VCaP (cell line): ENCODE results near the gene ORM1.

Experiments used
- H3K27ac ChIP-seq: fragments of 450-650 bp; 2 replicates; pipeline ENCODE4 v1.5.1; 2017
- TF ChIP-seq, protein P1 (sequence below): fragments of 450-650 bp; conservative IDR thresholded peaks from 2 replicates; pipeline ENCODE4 v1.5.1; 2017; ENCODE audit warnings: mild to moderate bottlenecking, moderate library complexity

ORM1 gene

DNA sequence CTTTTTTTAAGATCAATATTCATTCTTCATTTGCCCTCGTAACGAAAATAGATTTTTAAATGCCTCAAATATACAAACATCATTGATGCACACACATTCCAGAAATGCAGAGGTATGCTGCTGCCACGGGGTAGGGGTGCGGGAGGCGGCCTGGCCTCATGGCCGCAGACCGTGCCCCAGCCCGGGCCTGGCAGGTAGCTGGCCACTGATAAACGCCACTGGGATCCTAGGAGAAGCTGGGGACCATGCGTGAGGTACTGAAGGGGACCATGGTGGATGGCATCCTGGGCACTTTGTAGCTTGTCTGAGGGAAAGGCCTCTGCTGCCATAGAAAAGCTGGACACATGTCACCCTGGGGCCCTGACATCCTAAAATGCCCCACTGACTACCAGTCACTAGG lies 13.3 kb downstream of the ORM1 start:
- H3K27ac ChIP-seq, result no peak overlapping the region
- TF ChIP-seq, protein P1, sequence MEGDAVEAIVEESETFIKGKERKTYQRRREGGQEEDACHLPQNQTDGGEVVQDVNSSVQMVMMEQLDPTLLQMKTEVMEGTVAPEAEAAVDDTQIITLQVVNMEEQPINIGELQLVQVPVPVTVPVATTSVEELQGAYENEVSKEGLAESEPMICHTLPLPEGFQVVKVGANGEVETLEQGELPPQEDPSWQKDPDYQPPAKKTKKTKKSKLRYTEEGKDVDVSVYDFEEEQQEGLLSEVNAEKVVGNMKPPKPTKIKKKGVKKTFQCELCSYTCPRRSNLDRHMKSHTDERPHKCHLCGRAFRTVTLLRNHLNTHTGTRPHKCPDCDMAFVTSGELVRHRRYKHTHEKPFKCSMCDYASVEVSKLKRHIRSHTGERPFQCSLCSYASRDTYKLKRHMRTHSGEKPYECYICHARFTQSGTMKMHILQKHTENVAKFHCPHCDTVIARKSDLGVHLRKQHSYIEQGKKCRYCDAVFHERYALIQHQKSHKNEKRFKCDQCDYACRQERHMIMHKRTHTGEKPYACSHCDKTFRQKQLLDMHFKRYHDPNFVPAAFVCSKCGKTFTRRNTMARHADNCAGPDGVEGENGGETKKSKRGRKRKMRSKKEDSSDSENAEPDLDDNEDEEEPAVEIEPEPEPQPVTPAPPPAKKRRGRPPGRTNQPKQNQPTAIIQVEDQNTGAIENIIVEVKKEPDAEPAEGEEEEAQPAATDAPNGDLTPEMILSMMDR, result no peak

DNA sequence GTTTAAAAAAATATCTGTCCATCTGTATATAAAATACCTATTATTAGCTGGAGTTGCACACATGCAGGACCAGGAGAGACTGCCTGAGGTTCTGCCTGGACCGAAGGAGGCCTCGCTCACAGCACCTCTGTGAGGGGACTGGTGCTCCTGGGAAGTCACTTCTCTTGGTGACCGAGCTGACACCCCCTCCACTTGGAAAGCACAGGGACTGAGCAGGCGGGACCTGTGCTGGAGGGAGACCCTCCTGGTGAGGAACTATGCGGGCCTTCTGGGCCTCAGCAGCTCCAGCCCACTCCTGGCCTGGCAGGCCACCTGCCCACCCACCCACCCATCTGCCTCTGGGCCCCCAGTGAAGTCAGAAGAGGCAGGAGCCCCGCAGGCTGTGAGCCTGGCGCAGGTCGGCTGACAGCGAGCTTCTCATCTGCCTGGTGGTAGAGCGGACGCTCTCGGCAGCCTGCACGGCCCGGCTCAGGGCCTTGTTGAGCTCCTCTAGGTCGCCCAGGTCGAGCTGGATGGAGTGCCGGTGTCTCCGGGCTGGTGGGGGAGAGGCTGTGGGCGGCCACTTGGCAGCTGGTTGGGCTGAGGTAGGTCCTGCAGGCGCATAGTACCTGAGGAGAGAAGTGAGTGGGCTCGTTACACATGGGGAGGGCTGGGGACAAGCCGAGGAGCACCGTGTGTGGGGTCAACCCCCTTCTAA lies 13.9 kb downstream of the ORM1 start:
- TF ChIP-seq, protein P1, result no peak
- H3K27ac ChIP-seq, result no peak overlapping the region

DNA sequence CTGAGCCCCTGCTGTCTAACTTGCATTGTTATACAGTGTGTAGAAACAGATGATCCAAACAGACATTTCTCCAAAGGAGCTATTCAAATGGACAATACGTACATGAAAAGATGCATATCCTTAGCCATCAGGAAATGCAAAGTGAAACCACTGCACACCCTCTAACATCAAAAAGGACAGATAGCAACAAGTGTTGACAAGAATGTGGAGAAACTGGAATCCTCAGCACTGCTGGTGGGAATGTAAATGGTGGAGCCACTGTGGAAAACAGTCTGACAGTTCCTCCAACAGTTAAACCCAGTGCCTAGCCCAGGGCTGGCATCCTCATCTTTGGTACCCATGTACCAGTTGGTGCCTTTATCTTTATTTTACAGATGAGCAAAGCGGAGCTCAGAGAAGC lies 15.3 kb downstream of the ORM1 start:
- TF ChIP-seq, protein P1, result no peak

DNA sequence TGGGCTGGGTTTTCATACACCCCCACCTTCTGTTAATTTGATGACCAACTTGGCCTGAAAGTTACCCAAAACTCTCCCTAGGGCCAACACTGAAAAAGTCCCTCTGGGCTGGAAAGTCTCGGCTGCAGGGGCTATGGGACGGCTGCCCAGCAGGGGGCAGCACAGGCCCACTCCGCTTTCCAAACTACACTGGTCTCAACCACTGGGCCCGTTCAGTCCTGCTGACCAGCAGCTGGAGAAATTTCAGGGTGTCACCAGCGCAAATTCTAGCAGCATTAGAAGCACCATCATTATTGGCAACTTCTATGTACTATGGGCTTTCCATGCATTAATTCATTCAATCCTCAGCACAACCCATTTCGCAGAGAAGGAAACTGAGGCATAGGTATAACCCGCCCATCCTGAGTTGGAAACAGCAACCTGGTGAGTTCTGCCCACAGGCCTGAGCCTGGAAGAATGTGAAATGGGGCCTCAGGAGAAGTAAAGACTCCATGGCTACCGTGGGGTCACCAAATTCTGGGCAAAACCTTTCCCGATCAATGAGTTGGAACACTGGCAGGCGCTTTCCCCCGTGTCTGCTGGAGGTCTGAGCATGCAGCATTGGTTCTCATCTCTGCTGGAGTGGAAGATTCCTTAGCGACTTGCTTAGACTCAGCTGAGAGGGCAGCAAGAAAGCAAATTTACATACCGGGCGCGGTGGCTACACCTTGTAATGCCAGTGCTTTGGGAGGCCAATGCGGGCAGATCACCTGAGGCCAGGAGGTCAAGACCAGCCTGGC lies 16.4 kb downstream of the ORM1 start:
- TF ChIP-seq, protein P1, result peak; percentile 88
- H3K27ac ChIP-seq, result no peak overlapping the region

More for the DNA sequence above, 15.3 kb downstream of the ORM1 start:
- H3K27ac ChIP-seq, result no peak overlapping the region

DNA sequence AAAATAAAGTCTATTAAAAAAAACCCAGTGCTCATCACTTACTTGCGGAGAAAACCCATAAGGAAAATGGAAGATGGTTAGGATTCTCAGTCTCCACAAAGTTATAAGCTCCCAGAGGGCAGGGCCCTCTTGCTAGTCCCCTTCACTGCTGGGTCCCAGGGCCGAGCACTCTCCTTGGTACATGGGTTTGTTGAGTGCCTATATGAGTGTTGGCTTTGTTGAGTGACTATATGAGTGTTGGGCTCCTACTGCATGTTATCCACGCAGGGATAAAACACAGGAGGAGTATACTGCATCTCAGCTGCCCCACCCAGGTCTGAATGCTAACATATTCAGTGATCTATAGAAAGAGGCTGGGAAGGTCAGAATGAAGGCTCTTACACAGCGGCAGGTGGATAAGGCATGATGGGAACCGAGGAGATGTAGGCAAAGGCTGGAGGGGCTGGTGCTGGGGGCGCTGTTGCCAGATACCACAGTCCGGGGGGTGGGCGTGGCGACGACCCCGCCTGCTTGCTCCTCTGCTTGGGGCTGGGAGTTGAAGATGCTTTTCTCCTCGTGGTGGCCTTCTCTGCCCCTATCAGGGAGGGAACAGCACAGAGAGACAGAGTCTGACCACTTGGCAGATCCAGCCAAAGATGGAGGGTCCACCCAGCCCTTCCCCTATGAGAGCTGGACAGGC lies 18.4 kb downstream of the ORM1 start:
- H3K27ac ChIP-seq, result no peak overlapping the region
- TF ChIP-seq, protein P1, result no peak

DNA sequence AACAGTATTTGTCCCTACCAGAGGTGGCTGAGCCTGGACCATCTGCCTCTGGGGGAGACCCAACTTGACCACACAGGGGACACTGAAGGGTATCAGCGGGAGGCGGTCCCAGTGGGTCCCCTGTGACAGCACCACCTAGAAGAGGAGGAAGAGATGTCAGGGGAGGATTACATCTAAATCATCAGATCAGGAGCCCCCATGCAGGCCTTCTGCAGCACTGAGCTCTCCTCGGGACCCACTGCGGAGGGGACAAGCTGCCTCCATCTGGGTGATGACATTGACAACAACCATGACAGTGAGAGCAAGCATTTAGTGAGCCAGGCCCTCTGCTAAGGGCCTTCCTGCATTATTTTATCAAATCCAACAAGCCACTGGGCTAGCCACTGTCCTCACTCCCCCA lies 19.1 kb downstream of the ORM1 start:
- H3K27ac ChIP-seq, result no peak overlapping the region
- TF ChIP-seq, protein P1, result no peak

DNA sequence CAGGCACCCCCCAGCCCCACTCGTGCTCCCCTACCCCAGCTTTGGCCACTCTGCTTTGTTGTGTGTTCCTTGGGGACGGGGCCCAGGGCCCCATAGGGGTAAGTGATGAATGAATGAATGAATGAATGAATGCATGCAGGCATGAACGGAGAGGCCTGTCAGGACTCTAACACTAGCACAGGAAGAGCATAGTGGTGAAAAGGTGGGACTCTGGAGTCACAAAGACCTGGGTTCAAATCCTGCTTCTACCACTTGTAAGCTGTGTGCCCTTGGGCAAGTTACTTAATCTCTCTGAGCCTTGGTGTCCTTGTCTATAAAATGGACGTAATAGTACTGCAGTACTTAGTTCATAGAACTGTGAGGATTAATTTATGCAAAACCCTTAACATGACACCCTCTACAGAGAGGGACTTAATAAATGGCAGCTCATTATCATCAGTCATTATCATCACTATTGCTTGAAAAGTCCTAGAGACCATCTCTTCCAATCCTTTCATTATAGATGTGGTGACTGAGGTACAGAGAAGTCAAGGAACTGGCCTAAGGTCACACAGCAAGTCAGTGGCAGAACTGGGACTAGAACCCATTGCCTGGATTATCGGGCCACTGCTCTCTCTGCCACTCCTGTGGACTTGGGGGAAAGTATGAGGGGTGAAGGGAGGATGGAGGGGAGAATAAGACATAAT lies 20.0 kb downstream of the ORM1 start:
- H3K27ac ChIP-seq, result no peak overlapping the region
- TF ChIP-seq, protein P1, result no peak
